ENCODE data around the gene AKR1C3. TPM values are rescaled to one million over a fixed set of nuclear protein-coding genes. Genes with fewer than 3 reads are reported as not detected.

AKR1C3 gene
- total and polyA plus RNA-seq, 2 of the 4 experiments (the other 2 are of a cell fraction) = 0.18 to 0.51 TPM

- BruUV-seq (replicated peaks) = no TSS peak
- POLR2A ChIA-PET (ENCODE audit: unreplicated experiment) = no interaction called here
Measured at GRCh38 chr10:5064656-5065055, 29.6 kb upstream of the AKR1C3 start.

More at GRCh38 chr10:5064656-5065055, 29.6 kb upstream of the AKR1C3 start:
- Histone ChIP-seq H2AK5ac (ENCODE audit: low read depth, low read length) (no peak overlapping the region), H2BK15ac (ENCODE audit: low read depth, low read length) (no peak overlapping the region), H3K9me1 (ENCODE audit: insufficient read depth, low read length) (no peaks in the 10 kb centered on the region), H3K4me3 (ENCODE audit: insufficient read depth, low read depth, low read length) (no peak overlapping the region), H2BK5ac (ENCODE audit: low read depth, low read length, poor library complexity, severe bottlenecking) (no peak overlapping the region), H3K4me2 (ENCODE audit: low read depth, low read length) (no peak overlapping the region), H3K27ac (ENCODE audit: insufficient read depth, low read length) (no peak overlapping the region), H3K18ac (ENCODE audit: low read depth, low read length) (no peak overlapping the region), H3K36me3 (ENCODE audit: control insufficient read depth, insufficient read depth, low read length) (no peaks in the 10 kb centered on the region), H3K4me1 (ENCODE audit: control insufficient read depth, insufficient read depth, low read length) (no peaks in the 10 kb centered on the region; the same call in 1 of the 2 replicates), H3K14ac (replicated peaks; ENCODE audit: low read depth, low read length) (no peak overlapping the region), H3K79me1 (ENCODE audit: low read depth in 1 of 2, low read length in 2 of 2) (no peaks in the 10 kb centered on the region), H3K56ac (ENCODE audit: extremely low read depth, insufficient read depth, low read length) (no peak overlapping the region), H3K4ac (ENCODE audit: low read depth, low read length) (no peak overlapping the region), H2BK120ac (ENCODE audit: low read depth, low read length) (no peak overlapping the region), H2AK9ac (replicated peaks; ENCODE audit: low read depth, low read length, poor library complexity) (no peak overlapping the region), H4K5ac (ENCODE audit: low read depth, low read length) (no peak overlapping the region), H2BK20ac (ENCODE audit: low read depth, low read length) (no peak overlapping the region), H3K23ac (ENCODE audit: low read depth, low read length) (no peak overlapping the region), H4K8ac (ENCODE audit: low read depth in 2 of 2, low read length in 2 of 2) (no peak overlapping the region), H3K9ac (ENCODE audit: low read depth, low read length) (no peak overlapping the region), H4K91ac (ENCODE audit: insufficient read depth, low read depth, low read length) (no peak overlapping the region), H2AFZ (replicated peaks; ENCODE audit: low read length, poor library complexity) (no peak overlapping the region), H4K20me1 (ENCODE audit: insufficient read depth, low read length) (no peaks in the 10 kb centered on the region), H3K9me3 (ENCODE audit: control insufficient read depth, insufficient read depth, low read length) (no peaks in the 10 kb centered on the region), H3K27me3 (ENCODE audit: control insufficient read depth, insufficient read depth, low read length) (no peaks in the 10 kb centered on the region)
- CTCF ChIA-PET = no interaction called here
- TF ChIP-seq POLR2A (IDR thresholded peaks at IDR 0.05; ENCODE audit: low read depth, low read length) (no peak), FOS (IDR thresholded peaks at IDR 0.05; ENCODE audit: low read depth, low read length) (no peak), NFE2L2 (IDR thresholded peaks at IDR 0.05; ENCODE audit: low read depth, low read length) (no peak), USF2 (IDR thresholded peaks at IDR 0.05; ENCODE audit: low read depth, low read length) (no peak), MAFK (IDR thresholded peaks at IDR 0.05; ENCODE audit: low read depth, low read length) (no peak), RCOR1 (IDR thresholded peaks at IDR 0.05; ENCODE audit: insufficient replicate concordance, low read length) (no peak), MXI1 (IDR thresholded peaks at IDR 0.05; ENCODE audit: borderline replicate concordance, low read depth, low read length) (no peak), CEBPB (IDR thresholded peaks at IDR 0.05; ENCODE audit: low read depth, low read length) (no peak), MAZ (IDR thresholded peaks at IDR 0.05; ENCODE audit: borderline replicate concordance, low read depth, low read length) (no peak), SMC3 (IDR thresholded peaks at IDR 0.05; ENCODE audit: low read depth, low read length) (no peak), RAD21 (IDR thresholded peaks at IDR 0.05; ENCODE audit: low read length) (no peak), CTCF (conservative IDR thresholded peaks at IDR 0.05; ENCODE audit: low read depth, low read length) (no peak), RFX5 (IDR thresholded peaks at IDR 0.05; ENCODE audit: low read depth, low read length) (no peak), CHD1 (IDR thresholded peaks at IDR 0.05; ENCODE audit: low read depth, low read length) (no peak), BHLHE40 (IDR thresholded peaks at IDR 0.05; ENCODE audit: low read depth, low read length) (no peak)
- TF ChIP-seq, protein P1, sequence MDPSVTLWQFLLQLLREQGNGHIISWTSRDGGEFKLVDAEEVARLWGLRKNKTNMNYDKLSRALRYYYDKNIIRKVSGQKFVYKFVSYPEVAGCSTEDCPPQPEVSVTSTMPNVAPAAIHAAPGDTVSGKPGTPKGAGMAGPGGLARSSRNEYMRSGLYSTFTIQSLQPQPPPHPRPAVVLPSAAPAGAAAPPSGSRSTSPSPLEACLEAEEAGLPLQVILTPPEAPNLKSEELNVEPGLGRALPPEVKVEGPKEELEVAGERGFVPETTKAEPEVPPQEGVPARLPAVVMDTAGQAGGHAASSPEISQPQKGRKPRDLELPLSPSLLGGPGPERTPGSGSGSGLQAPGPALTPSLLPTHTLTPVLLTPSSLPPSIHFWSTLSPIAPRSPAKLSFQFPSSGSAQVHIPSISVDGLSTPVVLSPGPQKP (IDR thresholded peaks at IDR 0.05; ENCODE audit: borderline replicate concordance, low read depth, low read length) = no peak
- in situ Hi-C loops (cut with MboI; ENCODE audit: low sequenced_read_pairs) = no loop called here
- DNase-seq (peak; percentile 2), ATAC-seq (ENCODE audit: low read depth) (peak; percentile 73)
- dilution Hi-C loops (cut with HindIII; ENCODE audit: low sequenced_read_pairs, unreplicated experiment) = no loop called here
- WGBS, 2 experiments (ENCODE audit: extremely low coverage in 2 of 2, insufficient read length in 1 of 2) = no CpG with 5 or more reads among the region's 1 CpG
- intact Hi-C loops (cut with micrococcal nuclease) = no loop called here
